Neuronal stem cell (in vitro differentiated cells): ENCODE data around the gene BDKRB2.

Experiments used
- DNase-seq: peaks from one replicate; pipeline ENCODE4 v3.0.0-alpha.2; 2013; ENCODE audit warnings: low spot score
- H2AFZ ChIP-seq: one replicate; pipeline ENCODE4 v1.6.1; 2013; ENCODE audit warnings: mild to moderate bottlenecking, low read length, inconsistent platforms
- H2AK5ac ChIP-seq: 2 replicates; pipeline ENCODE4 v1.6.1; 2013; ENCODE audit warnings: low read depth, mild to moderate bottlenecking, inconsistent platforms, low read length, moderate library complexity, mixed read lengths
- H2BK120ac ChIP-seq: 2 replicates; pipeline ENCODE4 v1.6.1; 2013; ENCODE audit warnings: low read depth, mild to moderate bottlenecking, inconsistent platforms, low read length, moderate library complexity, mixed read lengths
- H2BK12ac ChIP-seq: one replicate; pipeline ENCODE4 v1.6.1; 2013; ENCODE audit warnings: low read length, inconsistent platforms
- H2BK15ac ChIP-seq: 2 replicates; pipeline ENCODE4 v1.6.1; 2013; ENCODE audit warnings: mild to moderate bottlenecking, low read length, inconsistent platforms, mixed read lengths
- H2BK5ac ChIP-seq: one replicate; pipeline ENCODE4 v1.6.1; 2013; ENCODE audit warnings: inconsistent platforms, mild to moderate bottlenecking, low read length, moderate library complexity
- H3K14ac ChIP-seq: one replicate; pipeline ENCODE4 v1.6.1; 2013; ENCODE audit warnings: low read length, inconsistent platforms
- H3K18ac ChIP-seq: 2 replicates; pipeline ENCODE4 v1.6.1; 2013; ENCODE audit warnings: low read length, inconsistent platforms
- H3K23ac ChIP-seq: 2 replicates; pipeline ENCODE4 v1.6.1; 2013; ENCODE audit warnings: low read depth, mild to moderate bottlenecking, mixed read lengths, low read length, inconsistent platforms; ENCODE audit not compliant: poor library complexity
- H3K27ac ChIP-seq: replicated peaks from 3 replicates; pipeline ENCODE4 v1.5.1; 2013; ENCODE audit warnings: low read length, inconsistent platforms
- H3K27me3 ChIP-seq, 3 experiments: 2 replicates each; pipeline ENCODE4 v1.6.1; 2013; ENCODE audit warnings: low read length in 3 of 3, mild to moderate bottlenecking in 2 of 3, inconsistent platforms in 1 of 3, low read depth in 1 of 3, mixed read lengths in 1 of 3, moderate library complexity in 1 of 3; ENCODE audit not compliant: control insufficient read depth in 3 of 3, insufficient read depth in 3 of 3
- H3K36me3 ChIP-seq, 2 donors: replicated peaks in 1 of 2; 2 replicates each; pipeline ENCODE4 v1.6.1; 2013; ENCODE audit warnings: low read length in 2 of 2; ENCODE audit not compliant: control insufficient read depth in 2 of 2, insufficient read depth in 2 of 2
- H3K4ac ChIP-seq: 2 replicates; pipeline ENCODE4 v1.6.1; 2013; ENCODE audit warnings: inconsistent platforms, mild to moderate bottlenecking, low read length, moderate library complexity
- H3K4me1 ChIP-seq, 2 donors: 1 replicate in 1 of 2; 2 replicates in 1 of 2; pipeline ENCODE4 v1.6.1; 2013; ENCODE audit warnings: low read length in 2 of 2, low read depth in 1 of 2; ENCODE audit not compliant: control insufficient read depth in 2 of 2, insufficient read depth in 1 of 2
- H3K4me2 ChIP-seq: one replicate; pipeline ENCODE4 v1.6.1; 2013; ENCODE audit warnings: mild to moderate bottlenecking, low read length, inconsistent platforms; ENCODE audit not compliant: insufficient read depth, poor library complexity, severe bottlenecking
- H3K4me3 ChIP-seq, 2 donors: 2 replicates each; pipeline ENCODE4 v1.5.1; 2013; ENCODE audit warnings: low read length in 2 of 2, mild to moderate bottlenecking in 2 of 2, inconsistent platforms in 1 of 2, moderate library complexity in 1 of 2
- H3K79me1 ChIP-seq: one replicate; pipeline ENCODE4 v1.6.1; 2013; ENCODE audit warnings: low read depth, mild to moderate bottlenecking, inconsistent platforms, low read length, moderate library complexity
- H3K9ac ChIP-seq: one replicate; pipeline ENCODE4 v1.6.1; 2013; ENCODE audit warnings: mild to moderate bottlenecking, low read depth, low read length, inconsistent platforms; ENCODE audit not compliant: poor library complexity
- H3K9me3 ChIP-seq, 2 donors: replicated peaks in 1 of 2; 2 replicates each; pipeline versions ENCODE3 to v1.6.1; 2013; ENCODE audit warnings: low read length in 2 of 2, mild to moderate bottlenecking in 2 of 2, inconsistent platforms in 1 of 2, low read depth in 1 of 2, mixed read lengths in 1 of 2, moderate library complexity in 1 of 2; ENCODE audit not compliant: control insufficient read depth in 2 of 2, insufficient read depth in 1 of 2
- H4K8ac ChIP-seq: one replicate; pipeline ENCODE4 v1.6.1; 2013; ENCODE audit warnings: low read depth, mild to moderate bottlenecking, inconsistent platforms, low read length, moderate library complexity
- H4K91ac ChIP-seq: one replicate; pipeline ENCODE4 v1.6.1; 2013; ENCODE audit warnings: low read length, low read depth, mild to moderate bottlenecking, inconsistent platforms; ENCODE audit not compliant: poor library complexity
- WGBS, 2 donors: extraction: QIAGEN DNeasy Blood & Tissue Kit; methylation state at CpG; one replicate each; pipeline ENCODE4 v1.1.7; 2013; ENCODE audit warnings: missing lambda C conversion rate in 2 of 2, mixed read lengths in 1 of 2; ENCODE audit not compliant: insufficient read length in 2 of 2, insufficient replicate concordance in 1 of 2; ENCODE audit errors: extremely low coverage in 2 of 2; 5-methylcytosine and 5-hydroxymethylcytosine counted together

The BDKRB2 gene

GRCh38 chr14:96281486-96281885 lies 76.8 kb downstream of the BDKRB2 start:
- Histone ChIP-seq H3K9me3 (peaks cover 3 to 12% of the 10 kb centered on the region in 2 donors), H3K27me3 (no peaks in the 10 kb centered on the region), H3K4me1 (peaks cover 6 to 22% of the 10 kb centered on the region in 2 donors), H2BK5ac (no peak overlapping the region), H3K18ac (no peak overlapping the region), H3K4me2 (no peak overlapping the region), H4K91ac (no peak overlapping the region), H4K8ac (no peak overlapping the region), H2AFZ (no peak overlapping the region), H3K9ac (no peak overlapping the region), H3K14ac (no peak overlapping the region), H3K36me3 (peaks cover 9 to 24% of the 10 kb centered on the region in 2 donors), H2BK15ac (no peak overlapping the region), H3K23ac (no peak overlapping the region), H3K27ac (no peak overlapping the region), H2BK120ac (no peak overlapping the region), H2AK5ac (no peak overlapping the region), H3K4ac (no peak overlapping the region), H3K4me3 (no peak overlapping the region), H3K79me1 (no peaks in the 10 kb centered on the region), H2BK12ac (no peak overlapping the region)
- WGBS, 2 donors, result no CpG with 5 or more reads among the region's 4 CpGs
- DNase-seq, result no peak

GRCh38 chr14:96284008-96284407 lies 79.4 kb downstream of the BDKRB2 start:
- no CpG with 5 or more reads among the region's 9 CpGs for WGBS, 2 donors

GRCh38 chr14:96284430-96284829 lies 79.8 kb downstream of the BDKRB2 start:
- no peaks in the 10 kb centered on the region for H3K27me3 ChIP-seq
- no peak overlapping the region for H3K14ac ChIP-seq
- H2BK5ac ChIP-seq, result no peak overlapping the region
- H2AK5ac ChIP-seq, result no peak overlapping the region
- no peak overlapping the region for H3K27ac ChIP-seq
- H3K4me1 ChIP-seq, result peaks cover 6 to 22% of the 10 kb centered on the region in 2 donors
- WGBS, 2 donors, result no CpG with 5 or more reads among the region's 1 CpG
- H3K23ac ChIP-seq, result no peak overlapping the region
- H3K4me3 ChIP-seq, result no peak overlapping the region
- no peak overlapping the region for H4K8ac ChIP-seq
- no peak overlapping the region for H2BK120ac ChIP-seq
- no peak overlapping the region for H3K4me2 ChIP-seq
- H3K36me3 ChIP-seq, result peaks cover 11 to 43% of the 10 kb centered on the region in 2 donors
- no peaks in the 10 kb centered on the region for H3K79me1 ChIP-seq
- no peak overlapping the region for H2BK12ac ChIP-seq
- H3K9me3 ChIP-seq, result no peaks in the 10 kb centered on the region
- no peak overlapping the region for H3K18ac ChIP-seq
- H2BK15ac ChIP-seq, result no peak overlapping the region
- no peak overlapping the region for H3K4ac ChIP-seq
- DNase-seq, result no peak
- H3K9ac ChIP-seq, result no peak overlapping the region
- H4K91ac ChIP-seq, result no peak overlapping the region
- no peak overlapping the region for H2AFZ ChIP-seq

More at GRCh38 chr14:96284008-96284407, 79.4 kb downstream of the BDKRB2 start:
- no peak overlapping the region for H3K4ac ChIP-seq
- no peak overlapping the region for H3K4me2 ChIP-seq
- H3K4me1 ChIP-seq, result peaks cover 6 to 22% of the 10 kb centered on the region in 2 donors
- H3K9me3 ChIP-seq, result no peaks in the 10 kb centered on the region
- H4K8ac ChIP-seq, result no peak overlapping the region
- H3K36me3 ChIP-seq, result peaks cover 9 to 39% of the 10 kb centered on the region in 2 donors
- no peaks in the 10 kb centered on the region for H3K27me3 ChIP-seq
- H2AK5ac ChIP-seq, result no peak overlapping the region
- H2AFZ ChIP-seq, result no peak overlapping the region
- H3K27ac ChIP-seq, result no peak overlapping the region
- no peak overlapping the region for H4K91ac ChIP-seq
- H2BK5ac ChIP-seq, result no peak overlapping the region
- H3K79me1 ChIP-seq, result no peaks in the 10 kb centered on the region
- no peak overlapping the region for H2BK12ac ChIP-seq
- no peak overlapping the region for H3K4me3 ChIP-seq
- no peak overlapping the region for H2BK15ac ChIP-seq
- DNase-seq, result no peak
- H2BK120ac ChIP-seq, result no peak overlapping the region
- no peak overlapping the region for H3K9ac ChIP-seq
- no peak overlapping the region for H3K23ac ChIP-seq
- H3K14ac ChIP-seq, result no peak overlapping the region
- no peak overlapping the region for H3K18ac ChIP-seq

GRCh38 chr14:96285667-96286066 lies 81.0 kb downstream of the BDKRB2 start:
- Histone ChIP-seq H3K9ac (no peak overlapping the region), H3K18ac (peak overlapping the region; percentile 27), H2AFZ (no peak overlapping the region), H3K9me3 (no peaks in the 10 kb centered on the region), H4K91ac (no peak overlapping the region), H4K8ac (no peak overlapping the region), H2BK15ac (no peak overlapping the region), H3K27ac (no peak overlapping the region), H2BK120ac (no peak overlapping the region), H2BK5ac (no peak overlapping the region), H2AK5ac (no peak overlapping the region), H3K4me2 (no peak overlapping the region), H3K14ac (no peak overlapping the region), H3K23ac (no peak overlapping the region), H3K4me1 (peaks cover 6 to 22% of the 10 kb centered on the region in 2 donors), H3K36me3 (peaks cover 14 to 56% of the 10 kb centered on the region in 2 donors), H2BK12ac (no peak overlapping the region), H3K79me1 (no peaks in the 10 kb centered on the region), H3K27me3 (no peaks in the 10 kb centered on the region), H3K4ac (no peak overlapping the region), H3K4me3 (no peak overlapping the region)
- no CpG with 5 or more reads among the region's 17 CpGs for WGBS, 2 donors
- DNase-seq, result no peak
